GM19238 (cell line): ENCODE measurements around the gene ASB11.

Experiments
- DNase-seq: peaks from one replicate; pipeline ENCODE4 v3.0.0; 2011; ENCODE audit warnings: low spot score; ENCODE audit not compliant: insufficient read length

The ASB11 gene, protein sequence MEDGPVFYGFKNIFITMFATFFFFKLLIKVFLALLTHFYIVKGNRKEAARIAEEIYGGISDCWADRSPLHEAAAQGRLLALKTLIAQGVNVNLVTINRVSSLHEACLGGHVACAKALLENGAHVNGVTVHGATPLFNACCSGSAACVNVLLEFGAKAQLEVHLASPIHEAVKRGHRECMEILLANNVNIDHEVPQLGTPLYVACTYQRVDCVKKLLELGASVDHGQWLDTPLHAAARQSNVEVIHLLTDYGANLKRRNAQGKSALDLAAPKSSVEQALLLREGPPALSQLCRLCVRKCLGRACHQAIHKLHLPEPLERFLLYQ

DNA sequence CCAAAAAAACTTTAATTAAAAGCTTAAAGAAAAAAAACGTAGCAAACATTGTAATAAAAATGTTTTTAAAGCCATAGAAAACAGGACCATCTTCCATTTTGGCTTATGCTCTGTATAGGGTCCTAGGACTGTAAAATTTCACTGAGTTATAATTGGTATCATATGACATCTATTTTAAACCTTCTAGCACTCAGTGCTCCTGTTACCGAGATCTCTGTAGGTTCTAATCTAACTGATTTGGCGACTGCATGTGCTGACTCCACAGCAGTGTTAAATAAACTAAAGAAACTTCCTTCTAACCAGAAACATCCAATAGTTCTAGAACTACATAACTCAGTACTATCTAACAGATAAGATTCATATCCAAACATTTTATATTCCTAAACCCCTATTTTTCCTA is at the start of gene ASB11:
TSS of gene ASB11 (minus strand) at position 132 of the 400 bp plus-strand sequence. CDS start at position 97, 35 bp downstream.
- no peak for DNase-seq

DNA sequence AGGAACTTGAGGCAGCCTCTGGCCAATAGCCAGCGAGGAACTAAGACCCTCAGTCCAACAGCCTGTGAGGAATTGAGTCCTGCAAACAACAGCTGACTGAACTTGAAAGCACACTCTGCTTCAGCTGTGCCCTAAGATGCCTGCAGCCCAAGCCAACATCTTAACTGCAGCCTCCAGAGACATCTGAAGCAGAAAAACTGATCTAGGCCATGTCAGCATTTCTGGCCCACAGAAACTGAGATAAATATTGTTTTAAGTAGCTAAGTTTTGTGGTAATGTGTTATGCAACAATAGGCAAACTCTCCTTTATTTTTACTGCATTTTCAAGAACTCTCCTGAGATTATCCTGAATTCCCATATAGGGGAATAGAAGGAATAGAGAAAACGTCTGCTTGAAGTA is 44.3 kb upstream of the ASB11 start:
- no peak for DNase-seq

DNA sequence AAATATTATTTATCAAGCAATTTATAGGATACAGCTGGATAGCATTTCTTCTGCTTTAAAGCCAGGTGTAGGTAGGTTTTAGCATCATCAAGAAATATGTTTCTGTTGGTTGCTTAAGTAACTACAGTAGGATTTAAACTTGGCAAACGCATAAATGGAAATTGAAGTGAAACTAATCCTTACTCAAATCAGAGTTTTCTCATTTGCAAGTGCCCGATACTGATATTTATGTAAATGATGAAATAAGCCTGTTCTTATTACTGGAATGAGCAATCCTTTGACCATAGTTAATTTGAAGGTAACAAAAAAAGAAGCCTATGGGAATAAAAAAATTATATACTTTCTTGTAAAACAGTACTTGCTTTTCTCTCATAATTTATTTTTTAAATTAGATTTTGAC is 43.1 kb upstream of the ASB11 start:
- DNase-seq, result no peak

DNA sequence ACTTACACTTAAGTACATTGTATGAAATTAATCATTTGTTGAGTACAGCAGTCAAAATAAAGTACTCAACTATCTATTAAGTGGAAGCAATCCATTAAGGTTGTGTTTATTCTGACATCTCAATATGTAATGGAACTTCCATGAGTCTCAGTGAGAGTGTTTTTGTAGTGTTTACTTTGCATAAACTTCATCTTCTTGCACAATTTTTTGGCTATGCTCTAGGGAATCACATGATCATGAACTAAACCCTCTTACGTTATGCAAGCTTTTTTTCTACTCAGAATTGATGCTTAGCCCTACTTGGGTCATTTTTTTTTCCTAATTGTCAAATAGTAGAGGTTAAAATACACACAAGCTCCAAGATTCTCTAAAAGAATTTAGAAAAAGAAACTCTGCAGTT is 41.0 kb upstream of the ASB11 start:
- DNase-seq, result no peak

DNA sequence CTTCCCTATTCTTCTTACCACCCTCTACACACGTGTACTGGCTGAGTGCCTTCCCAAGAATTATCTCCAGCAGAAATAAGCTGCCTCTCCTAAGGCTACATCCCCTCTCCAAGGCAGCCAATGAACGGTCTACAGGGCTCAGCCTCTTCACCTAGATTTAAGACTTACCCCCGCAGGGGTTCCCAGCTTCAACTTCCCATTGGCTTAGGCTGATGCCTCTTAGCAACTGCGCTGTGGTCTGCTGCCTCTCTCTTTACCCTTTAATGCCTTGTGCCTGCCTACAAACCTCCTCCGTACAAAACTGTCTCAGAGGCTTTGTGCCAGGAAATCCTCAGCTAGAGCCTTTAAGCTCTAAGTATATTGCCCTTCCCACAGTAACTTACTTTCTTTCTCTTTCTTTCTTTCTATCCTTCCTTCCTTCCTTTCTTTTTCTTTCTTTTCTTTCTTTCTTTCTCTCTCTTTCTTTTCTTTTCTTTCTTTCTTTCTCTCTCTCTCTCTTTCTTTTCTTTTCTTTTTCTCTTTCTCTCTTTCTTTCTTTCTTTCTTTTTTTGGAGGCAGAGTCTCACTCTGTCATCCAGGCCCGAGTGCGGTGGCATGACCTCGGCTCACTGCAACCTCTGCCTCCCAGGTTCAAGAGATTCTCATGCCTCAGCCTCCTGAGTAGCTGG is 35.0 kb upstream of the ASB11 start:
- no peak for DNase-seq

DNA sequence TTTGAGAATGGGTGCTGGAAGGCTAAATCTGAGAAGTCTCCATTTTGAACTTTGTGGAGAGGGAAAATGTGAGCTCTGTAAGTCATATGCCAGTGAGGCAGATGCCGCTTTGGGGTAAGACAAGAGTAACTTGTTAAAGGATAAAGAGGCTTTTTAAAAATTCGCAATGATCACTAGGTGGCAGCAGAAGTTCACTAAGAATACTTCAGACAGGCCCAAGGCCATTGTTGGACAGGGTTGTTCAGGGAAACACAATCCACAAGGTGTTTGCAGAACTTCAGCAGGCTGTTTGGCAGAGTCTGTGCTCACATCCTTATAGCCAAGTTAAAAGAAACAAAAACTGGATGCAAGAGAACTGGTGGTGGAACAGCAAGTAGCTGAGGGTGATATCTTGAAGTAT is 33.6 kb upstream of the ASB11 start:
- DNase-seq, result no peak

DNA sequence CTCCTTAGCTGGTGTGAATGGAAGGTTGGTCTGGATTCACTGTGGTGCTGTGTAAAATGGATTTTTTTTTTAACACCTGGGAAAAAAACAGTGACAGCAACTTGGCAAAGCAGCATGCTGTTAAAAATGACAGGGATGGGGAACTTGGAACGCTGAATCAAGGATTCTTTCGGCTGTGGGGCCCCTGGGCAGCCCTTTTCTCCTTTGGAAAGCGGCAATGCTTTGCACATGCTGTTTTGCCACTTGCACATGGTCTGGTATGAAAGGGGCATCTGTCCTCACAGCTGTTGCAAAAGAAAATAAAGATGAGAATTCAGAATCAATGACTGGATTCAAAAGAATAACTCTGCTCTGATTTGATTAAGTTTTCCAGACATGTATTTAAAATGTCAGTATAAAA is 30.5 kb upstream of the ASB11 start:
- DNase-seq, result no peak

DNA sequence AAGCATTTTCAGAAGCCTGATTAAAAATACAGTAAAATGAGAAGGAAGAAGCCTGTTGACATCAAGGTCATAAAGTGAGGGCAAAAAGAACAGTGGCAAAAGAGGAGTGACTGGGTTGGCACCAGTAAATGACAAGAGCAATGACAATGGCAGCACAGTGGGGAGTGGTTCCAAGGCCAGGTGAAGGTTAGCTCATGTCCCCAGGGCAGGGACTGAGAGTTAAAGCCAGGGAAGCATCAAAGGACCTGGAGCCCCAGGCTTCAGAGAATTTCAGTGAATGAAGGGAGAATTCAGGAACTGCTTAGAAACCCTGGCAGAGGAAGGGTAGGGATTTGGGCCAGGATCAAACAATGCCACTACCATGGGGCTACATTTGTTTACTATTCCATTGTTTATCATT is 28.7 kb upstream of the ASB11 start:
- DNase-seq, result no peak

DNA sequence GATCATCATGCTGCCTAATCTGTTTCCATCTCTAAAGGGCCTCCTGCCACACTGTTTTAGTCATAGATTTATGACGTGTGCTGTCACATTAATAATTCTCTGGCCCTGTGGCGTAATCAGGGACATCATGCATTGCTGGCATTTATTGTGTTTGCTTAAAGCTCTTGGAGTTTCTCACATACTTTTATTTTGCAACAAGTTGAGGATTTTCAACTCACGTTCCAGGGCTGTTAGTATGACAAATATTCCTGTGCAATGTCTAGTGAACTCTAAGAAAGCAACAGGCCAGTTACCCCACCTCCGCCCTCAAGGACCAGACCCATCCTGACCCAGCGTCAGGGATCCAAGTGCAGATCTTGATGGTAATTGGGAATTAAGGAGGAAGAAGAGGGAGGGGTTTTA is 27.6 kb upstream of the ASB11 start:
- no peak for DNase-seq

DNA sequence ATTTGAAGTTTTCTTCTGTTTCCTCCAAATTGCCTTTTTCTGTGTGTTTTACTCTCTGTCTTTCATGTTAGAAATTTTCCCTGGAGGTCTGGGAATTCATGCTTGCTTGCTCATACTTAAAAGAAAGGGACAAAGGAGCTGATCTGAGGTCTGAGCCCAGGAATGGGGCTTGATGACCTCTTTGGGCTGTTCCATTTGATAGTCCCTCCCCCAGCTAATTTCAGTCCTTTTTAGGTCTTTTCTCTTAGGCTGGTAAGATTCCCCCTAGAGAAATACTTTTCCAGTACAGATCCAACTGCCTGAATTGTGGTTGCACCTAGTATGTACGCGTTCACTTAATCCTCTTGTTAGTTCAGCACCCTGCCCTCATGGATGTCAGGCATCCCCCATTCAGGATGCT is 25.4 kb upstream of the ASB11 start:
- DNase-seq, result no peak

DNA sequence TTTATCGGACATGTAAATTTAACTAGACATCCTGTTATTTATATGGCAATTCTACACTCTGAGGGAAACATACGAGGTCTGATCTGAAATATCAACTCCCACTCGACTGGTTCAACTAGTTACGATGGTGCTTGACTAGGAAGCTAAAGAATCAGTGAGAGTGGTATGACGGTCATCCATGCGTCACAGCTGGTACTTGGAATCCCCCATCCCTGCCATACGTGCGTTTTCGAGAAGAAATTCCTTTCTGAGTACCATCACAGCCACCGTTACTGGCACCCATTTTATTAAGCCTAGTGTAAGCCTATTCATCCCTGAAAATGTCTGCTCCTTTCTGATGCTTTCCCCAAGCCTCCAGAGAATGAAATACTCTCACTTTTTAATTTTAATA is 20.6 kb upstream of the ASB11 start:
- DNase-seq, result no peak

DNA sequence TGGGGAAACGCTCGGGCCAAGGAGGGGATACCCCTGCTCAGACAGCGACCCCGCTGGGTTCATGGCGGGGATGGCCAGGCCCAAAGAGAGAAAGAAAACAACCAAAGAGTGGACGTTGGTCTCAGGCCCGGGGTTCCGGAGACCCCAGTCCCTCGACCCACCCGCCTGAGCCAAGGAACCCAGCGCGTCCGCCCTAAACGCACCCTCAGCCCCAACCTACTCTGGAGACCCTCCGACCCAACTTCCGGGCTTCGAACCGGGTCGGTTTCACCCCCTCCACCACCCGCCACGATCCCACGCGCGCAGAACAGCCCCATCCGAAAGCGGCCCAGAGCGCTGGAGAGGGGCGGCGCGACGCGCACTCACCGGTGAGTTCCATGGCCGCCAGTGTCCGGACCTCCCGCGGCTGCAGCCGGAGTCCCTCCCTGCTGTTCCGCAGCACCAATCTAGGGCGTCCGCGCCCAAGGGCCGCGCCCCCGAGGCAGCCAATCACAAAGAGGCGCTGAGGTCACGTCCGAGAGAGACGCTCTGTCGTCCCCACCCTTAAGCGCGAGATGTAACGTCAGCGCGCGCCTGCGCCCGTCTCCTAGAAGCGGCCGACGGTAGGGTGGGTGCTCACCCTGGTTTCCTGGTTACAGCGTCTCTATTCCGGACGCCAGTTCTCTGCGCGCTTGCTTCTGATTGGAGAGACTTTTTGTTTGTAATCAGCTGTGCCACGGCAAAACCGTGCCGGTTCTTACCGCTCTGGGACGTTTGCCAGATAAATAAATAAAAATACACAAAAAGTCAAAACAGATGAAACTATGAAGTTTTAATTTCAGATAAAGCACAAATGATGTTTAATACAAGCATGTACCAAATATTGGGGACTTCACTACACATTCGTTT is 19.9 kb upstream of the ASB11 start, which contains the start of gene PIGA:
TSS of gene PIGA (minus strand) at position 389 of the 888 bp plus-strand sequence. CDS start 3,593 bp downstream, outside the sequence.
- DNase-seq, result peak; percentile 76

DNA sequence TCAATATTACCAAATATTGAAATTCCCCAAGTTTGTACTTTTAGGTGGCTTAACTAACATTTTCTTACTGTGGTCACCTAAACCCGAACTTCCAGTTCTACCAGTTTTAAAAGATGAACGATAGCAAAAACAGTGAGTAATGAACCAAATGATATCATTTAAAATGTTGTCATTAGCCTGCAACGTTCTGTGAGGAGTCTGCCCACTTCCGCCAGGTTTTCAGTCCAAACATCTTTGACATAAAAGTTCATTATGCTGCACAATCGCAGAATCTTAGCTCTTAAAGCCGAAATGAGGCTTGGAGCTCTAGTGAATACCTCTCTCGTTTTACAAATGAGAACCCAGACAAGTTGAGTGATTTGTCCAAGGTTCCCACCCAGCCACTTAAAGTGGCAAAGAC is 19.1 kb upstream of the ASB11 start:
- DNase-seq, result no peak

DNA sequence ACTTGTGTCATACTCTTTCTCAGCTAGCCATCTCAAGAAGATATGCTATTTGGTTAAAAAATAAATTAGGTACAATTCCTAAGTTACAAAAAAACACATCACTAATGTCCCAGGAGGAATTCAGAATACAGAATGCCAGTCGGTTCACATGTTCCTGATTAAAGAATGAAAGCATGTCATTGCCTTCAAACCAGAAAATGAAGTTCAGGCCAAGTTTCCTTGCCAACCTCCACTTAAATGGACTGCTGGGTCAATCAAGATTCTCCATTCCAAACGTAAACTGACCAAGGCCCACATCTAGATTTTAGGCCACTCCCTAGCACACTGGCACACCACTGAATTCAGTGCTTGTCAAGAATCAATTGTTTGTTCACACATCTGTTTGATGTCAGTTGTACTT is 13.4 kb upstream of the ASB11 start:
- no peak for DNase-seq

DNA sequence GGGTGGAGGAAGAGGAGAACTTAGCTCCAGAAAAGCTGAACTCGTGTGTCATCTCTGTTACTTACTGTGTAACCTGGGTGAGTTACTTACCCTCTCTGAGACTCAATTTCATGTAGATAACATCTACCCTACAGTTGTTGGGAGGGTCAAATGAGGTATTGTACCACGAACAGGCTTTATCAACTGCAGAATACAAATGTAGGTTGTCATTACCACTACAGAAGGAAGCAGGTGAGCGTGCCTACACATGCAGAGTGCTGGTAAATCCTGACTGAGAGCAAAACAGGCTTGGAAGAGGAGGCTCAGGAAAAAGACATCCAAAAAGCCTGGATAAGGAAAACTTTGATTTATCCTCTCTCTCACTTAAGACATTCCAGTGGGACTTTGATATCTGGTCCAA is 12.7 kb upstream of the ASB11 start:
- DNase-seq, result no peak

DNA sequence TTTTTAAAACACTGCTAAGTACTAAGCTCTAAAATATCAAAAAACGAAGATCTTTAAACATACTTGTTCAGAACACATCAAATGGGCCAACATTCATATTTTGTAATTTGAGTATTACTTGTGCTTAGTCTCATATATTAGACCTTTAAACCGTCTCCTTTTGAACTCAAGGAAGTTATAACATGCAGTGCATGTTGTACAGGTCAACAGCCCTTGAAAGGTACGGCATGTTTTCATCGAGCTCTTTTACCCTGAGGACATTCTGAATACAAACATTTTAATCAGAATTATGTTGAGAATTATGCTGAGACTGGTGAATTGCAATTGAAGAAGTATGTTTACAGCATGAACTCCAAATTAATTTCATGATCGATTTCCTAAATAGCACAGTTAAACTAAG is 7.0 kb upstream of the ASB11 start:
- DNase-seq, result no peak

DNA sequence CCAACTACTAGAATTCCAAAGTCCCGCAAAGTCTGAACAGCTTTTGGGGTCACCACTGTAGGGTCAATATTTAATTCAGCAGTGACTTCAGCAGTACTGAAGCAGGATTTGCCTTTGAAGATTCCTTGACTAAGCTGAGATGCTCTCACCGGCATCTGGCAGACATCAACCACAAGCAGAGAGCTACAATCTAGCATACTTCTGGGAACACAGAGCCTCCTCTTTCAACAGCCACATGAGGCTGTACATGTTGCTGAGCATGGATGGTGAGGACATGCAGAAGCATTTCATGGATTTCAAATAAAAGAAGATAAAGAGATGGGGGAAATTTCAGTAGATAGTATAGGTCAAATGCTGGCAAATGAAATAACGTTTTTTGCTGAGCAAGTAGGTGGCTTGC is 6.6 kb upstream of the ASB11 start:
- DNase-seq, result no peak

DNA sequence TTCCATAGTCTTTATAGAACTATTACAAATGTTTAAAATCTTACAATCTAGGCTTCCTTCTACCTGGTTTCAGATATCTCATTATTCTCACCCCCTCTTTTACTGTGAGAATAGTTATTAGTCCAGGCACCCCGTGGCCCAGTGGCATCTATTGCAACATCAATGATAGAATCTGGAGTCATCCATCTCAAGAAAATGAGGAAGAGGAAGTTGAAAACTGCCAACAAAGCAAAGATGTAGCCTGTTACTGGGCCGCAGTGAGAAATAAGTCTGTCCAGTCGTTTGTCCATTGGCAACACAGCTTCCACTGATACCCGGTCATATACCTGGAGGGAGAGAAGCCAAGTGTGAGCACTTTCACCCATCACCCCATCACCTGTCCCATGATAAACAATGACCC is 6.0 kb upstream of the ASB11 start:
- no peak for DNase-seq

DNA sequence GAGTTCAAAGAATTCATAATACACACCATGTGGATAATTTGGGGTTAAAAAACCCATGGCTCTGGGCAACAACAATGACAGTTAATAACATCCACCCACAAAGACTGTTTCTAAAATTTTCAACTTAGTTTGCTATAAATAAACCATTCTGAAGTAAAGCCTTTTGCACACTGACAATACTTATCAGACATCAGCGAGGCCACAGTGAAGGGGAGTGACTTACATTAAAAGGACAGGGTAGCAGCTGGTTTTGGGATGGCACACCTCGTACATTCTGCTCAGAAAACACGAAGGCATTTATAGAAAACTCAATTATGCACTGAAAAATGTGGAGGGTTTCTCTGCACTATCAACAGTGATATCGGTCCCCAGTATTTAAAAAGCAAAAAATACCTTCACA is 4.9 kb upstream of the ASB11 start:
- no peak for DNase-seq

DNA sequence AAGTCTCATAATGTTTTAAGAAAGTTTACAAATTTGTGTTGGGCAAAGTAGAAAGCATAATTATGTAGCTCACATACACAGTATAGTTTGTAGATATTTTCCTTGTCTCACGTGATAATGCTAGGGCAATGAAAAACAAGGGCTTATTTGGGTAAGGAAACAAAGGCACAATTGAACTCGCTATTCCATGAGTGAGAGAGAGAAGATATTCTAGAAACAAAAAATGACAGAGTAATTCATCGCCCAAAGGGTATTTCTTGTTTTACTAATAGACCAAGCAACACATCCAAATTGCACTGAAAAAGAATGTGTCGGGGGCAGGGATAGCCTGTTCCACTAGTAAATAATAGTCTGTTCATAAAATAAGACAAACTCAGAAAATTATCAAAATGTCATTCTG is 3.6 kb upstream of the ASB11 start:
- DNase-seq, result no peak

DNA sequence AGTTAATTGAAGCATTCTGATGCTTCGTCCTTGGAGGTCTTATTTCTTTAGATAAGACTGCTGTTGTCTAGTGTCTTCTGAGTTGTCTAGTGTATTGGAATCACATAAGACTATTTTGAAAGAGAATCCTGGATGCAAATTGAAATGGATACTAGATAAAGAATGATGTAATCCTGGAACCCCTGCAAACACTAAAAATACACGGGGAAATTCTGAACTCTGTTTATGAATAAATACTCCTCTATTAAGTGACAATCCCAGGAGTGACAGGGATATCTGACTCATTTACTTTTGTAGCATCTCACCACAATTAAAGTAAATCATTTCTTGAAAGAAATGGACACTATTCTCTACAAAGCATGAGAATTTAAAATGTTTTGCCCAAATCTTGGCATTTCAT is 968 bp downstream of the ASB11 start:
- no peak for DNase-seq

DNA sequence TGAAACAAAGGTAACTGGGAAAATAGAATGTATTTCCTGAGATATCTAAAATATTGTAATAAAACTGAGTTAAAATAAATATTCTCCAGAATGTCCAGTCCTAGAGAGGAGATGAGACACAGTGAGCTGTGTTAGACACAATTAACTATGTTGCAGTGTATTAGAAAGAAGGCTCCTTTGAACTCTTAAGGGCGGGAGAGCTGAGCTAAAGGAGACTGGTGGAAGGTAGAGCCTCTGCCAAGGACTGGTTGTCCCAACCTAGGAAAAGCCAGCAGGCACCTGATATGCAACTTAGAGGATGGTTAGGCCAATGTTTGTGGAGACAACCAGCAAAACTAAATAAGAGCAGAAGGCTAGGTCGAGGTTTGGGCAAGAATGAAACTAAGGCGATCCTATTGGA is 4.3 kb downstream of the ASB11 start:
- DNase-seq, result no peak
